ENCODE data around the gene RABGGTA.

Gene RABGGTA

GRCh38 chr14:24271134-24271833 lies at the start of gene RABGGTA:
Gene RABGGTA (minus strand): TSS chr14:24271597. CDS start chr14:24271115, 482 bp downstream.
- DNase-seq (ENCODE audit: low spot score) = peak; percentile 85
- H3K27ac Mint-ChIP-seq = peak within 1 kb of the TSS; percentile 88
- peaks cover 22% of the 10 kb centered on the region for H3K36me3 Mint-ChIP-seq (ENCODE audit: low read depth)
- H3K27me3 Mint-ChIP-seq (ENCODE audit: low read depth) = no peaks in the 10 kb centered on the region
- no peaks in the 10 kb centered on the region for H3K9me3 Mint-ChIP-seq
- H3K4me3 Mint-ChIP-seq = peak within 1 kb of the TSS; percentile 93
- peaks cover 42% of the 10 kb centered on the region for H3K4me1 Mint-ChIP-seq (ENCODE audit: low read depth)

DNA sequence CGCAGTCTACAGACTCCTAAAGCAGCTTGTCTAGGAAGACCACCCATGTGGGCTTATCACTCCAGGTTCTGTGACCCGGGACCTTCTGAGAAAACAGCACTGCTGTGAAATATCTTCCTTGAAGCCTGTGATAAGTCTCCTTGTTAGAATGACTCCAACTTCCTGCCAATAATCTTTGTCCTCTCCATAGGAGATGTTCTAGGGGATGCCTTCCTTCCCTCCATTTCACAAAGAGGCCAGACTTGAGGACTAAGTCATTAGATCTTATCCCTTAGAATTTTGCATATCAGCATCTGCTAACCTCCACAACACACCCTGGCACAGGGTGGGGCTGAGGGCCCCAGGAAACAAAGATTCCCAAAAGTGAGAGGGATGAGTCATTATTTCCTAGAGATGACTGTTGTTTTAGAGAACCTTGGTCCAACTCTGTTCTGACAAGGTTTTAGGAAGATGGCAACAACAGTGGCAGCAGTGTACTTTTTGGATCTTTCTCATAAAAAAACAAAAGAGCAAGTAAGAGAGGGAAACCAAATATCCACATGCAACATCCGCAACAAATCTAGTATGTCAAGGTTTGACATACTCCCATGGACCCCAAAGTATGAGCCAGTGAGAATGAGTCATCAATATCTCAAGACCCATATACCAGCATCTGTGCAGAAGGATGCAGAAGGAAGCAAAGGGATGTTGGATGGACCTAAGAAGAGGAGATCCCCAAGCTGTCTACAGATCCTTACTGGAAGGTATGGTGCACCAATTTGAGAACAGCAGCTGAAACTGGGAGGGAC lies 45.9 kb upstream of the RABGGTA start:
- peak overlapping the region; percentile 1 for H3K27ac Mint-ChIP-seq
- H3K9me3 Mint-ChIP-seq = no peaks in the 10 kb centered on the region
- H3K4me3 Mint-ChIP-seq = no peak overlapping the region
- DNase-seq (ENCODE audit: low spot score) = no peak
- H3K36me3 Mint-ChIP-seq (ENCODE audit: low read depth) = peaks cover 23% of the 10 kb centered on the region
- peaks cover 5% of the 10 kb centered on the region for H3K27me3 Mint-ChIP-seq (ENCODE audit: low read depth)
- H3K4me1 Mint-ChIP-seq (ENCODE audit: low read depth) = peaks cover 40% of the 10 kb centered on the region

DNA sequence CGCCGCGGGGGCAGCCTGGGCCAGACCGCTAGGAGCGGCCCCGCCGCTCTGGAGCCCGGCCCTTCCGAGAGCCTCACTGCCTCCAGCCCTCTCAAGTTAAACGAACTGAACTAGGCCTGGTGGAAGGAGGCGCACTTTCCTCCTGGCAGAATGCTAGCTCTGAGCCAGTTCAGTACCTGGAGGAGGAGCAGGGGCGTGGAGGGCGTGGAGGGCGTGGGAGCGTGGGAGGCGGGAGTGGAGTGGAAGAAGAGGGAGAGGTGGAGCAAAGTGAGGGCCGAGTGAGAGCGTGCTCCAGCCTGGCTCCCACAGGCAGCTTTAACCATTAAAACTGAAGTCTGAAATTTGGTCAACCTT lies 45.2 kb upstream of the RABGGTA start:
- H3K36me3 Mint-ChIP-seq (ENCODE audit: low read depth) = peaks cover 28% of the 10 kb centered on the region
- H3K4me1 Mint-ChIP-seq (ENCODE audit: low read depth) = peaks cover 46% of the 10 kb centered on the region
- H3K27me3 Mint-ChIP-seq (ENCODE audit: low read depth) = peaks cover 5% of the 10 kb centered on the region
- no peak overlapping the region for H3K27ac Mint-ChIP-seq
- DNase-seq (ENCODE audit: low spot score) = no peak
- no peak overlapping the region for H3K4me3 Mint-ChIP-seq
- H3K9me3 Mint-ChIP-seq = no peaks in the 10 kb centered on the region

- Mint-ChIP-seq H3K4me1 (ENCODE audit: low read depth) (peaks cover 46% of the 10 kb centered on the region), H3K36me3 (ENCODE audit: low read depth) (peaks cover 28% of the 10 kb centered on the region), H3K9me3 (no peaks in the 10 kb centered on the region), H3K4me3 (no peak overlapping the region), H3K27me3 (ENCODE audit: low read depth) (peaks cover 5% of the 10 kb centered on the region), H3K27ac (no peak overlapping the region)
- DNase-seq (ENCODE audit: low spot score) = no peak
Observed at GRCh38 chr14:24315807-24316596, 44.6 kb upstream of the RABGGTA start.

DNA sequence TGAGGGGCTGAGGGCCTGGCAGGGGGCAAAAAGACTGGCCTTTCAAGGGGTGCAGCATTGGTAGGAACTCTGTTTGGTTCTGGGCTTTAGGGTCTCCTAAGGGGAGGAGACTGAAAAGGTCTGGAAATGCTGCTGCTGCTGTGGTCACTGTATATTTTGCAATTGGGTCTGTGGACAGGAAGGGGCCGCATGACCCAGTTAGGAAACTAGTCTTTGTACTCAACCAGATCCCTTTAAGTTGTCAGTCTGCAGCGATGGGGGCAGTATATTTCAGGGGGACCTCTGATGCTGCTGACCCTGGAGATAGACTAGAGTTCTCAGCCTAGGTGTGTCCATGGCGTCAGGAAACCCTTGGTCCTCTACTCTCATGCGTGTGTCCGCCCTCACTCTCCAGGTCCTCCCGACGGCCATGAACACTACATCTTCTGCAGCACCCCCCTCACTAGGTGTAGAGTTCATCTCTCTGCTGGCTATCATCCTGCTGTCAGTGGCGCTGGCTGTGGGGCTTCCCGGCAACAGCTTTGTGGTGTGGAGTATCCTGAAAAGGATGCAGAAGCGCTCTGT lies 43.9 kb upstream of the RABGGTA start:
- peak overlapping the region; percentile 20 for H3K4me3 Mint-ChIP-seq
- no peak for DNase-seq (ENCODE audit: low spot score)
- H3K27me3 Mint-ChIP-seq (ENCODE audit: low read depth) = peaks cover 4% of the 10 kb centered on the region
- H3K9me3 Mint-ChIP-seq = no peaks in the 10 kb centered on the region
- H3K4me1 Mint-ChIP-seq (ENCODE audit: low read depth) = peaks cover 48% of the 10 kb centered on the region
- peaks cover 28% of the 10 kb centered on the region for H3K36me3 Mint-ChIP-seq (ENCODE audit: low read depth)
- no peak overlapping the region for H3K27ac Mint-ChIP-seq

DNA sequence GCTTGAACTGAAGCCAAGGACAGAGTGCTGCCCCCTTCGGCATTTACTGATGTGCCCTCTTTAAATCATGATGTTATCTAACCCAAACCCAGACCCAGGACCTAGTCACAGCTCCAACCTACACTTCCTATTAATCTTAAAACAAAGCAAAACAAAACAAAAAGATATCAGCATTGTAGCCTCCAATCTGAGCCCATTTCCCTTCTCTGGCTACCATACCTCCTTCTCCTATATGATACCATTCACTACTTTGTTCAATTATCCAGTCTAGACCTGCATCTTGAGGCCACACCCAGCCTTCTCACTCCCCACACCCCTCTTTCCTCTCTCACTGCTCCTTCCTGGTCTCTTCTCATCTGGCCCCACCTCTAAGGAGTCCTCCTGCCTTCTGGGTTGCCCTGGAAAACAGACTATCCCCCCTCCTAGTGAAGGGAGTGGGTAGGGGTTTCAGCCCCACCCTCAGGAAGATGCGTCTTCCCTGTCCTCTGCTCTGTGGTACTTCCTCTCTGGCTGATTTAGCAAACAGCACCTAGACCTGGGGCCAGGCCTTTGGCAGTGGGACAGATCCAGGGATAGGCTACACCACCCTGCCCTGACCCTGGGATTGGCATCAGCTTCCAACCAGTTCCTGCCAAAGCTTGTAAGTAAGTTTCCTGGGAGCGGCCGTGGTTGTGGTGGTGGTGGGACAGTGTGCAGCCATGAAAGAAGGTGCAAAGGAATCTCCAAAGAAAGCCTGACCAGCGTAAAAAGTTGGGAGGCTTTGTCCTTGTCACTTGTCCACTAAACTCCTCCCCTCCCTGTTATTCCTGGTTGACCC lies 43.2 kb upstream of the RABGGTA start:
- H3K27me3 Mint-ChIP-seq (ENCODE audit: low read depth) = no peaks in the 10 kb centered on the region
- no peak for DNase-seq (ENCODE audit: low spot score)
- peaks cover 29% of the 10 kb centered on the region for H3K36me3 Mint-ChIP-seq (ENCODE audit: low read depth)
- H3K4me3 Mint-ChIP-seq = peak overlapping the region; percentile 87
- peak overlapping the region; percentile 80 for H3K27ac Mint-ChIP-seq
- peaks cover 55% of the 10 kb centered on the region for H3K4me1 Mint-ChIP-seq (ENCODE audit: low read depth)
- H3K9me3 Mint-ChIP-seq = no peaks in the 10 kb centered on the region

DNA sequence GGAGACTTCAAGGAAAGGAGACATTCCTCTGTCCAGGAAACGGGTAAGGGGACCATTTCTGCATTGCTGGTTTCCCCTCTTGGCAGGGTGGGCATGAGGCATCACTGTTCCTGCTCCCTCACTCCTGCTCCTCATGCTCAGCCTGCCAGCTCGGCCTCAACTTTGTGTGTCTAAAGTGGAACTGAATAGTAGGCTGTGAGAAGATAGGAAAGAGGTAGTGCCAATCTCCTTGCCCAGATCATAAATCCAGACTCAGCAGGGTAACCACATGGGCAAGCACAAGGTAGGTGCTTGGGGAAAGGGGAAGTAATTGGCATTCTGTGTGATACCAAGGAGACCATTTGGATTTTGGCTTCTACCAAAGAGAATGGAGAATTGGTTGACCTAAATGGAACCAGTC lies 42.5 kb upstream of the RABGGTA start:
- Mint-ChIP-seq H3K27ac (peak overlapping the region; percentile 80), H3K36me3 (ENCODE audit: low read depth) (peaks cover 36% of the 10 kb centered on the region), H3K4me3 (peak overlapping the region; percentile 87), H3K4me1 (ENCODE audit: low read depth) (peaks cover 62% of the 10 kb centered on the region), H3K9me3 (no peaks in the 10 kb centered on the region), H3K27me3 (ENCODE audit: low read depth) (no peaks in the 10 kb centered on the region)
- no peak for DNase-seq (ENCODE audit: low spot score)

DNA sequence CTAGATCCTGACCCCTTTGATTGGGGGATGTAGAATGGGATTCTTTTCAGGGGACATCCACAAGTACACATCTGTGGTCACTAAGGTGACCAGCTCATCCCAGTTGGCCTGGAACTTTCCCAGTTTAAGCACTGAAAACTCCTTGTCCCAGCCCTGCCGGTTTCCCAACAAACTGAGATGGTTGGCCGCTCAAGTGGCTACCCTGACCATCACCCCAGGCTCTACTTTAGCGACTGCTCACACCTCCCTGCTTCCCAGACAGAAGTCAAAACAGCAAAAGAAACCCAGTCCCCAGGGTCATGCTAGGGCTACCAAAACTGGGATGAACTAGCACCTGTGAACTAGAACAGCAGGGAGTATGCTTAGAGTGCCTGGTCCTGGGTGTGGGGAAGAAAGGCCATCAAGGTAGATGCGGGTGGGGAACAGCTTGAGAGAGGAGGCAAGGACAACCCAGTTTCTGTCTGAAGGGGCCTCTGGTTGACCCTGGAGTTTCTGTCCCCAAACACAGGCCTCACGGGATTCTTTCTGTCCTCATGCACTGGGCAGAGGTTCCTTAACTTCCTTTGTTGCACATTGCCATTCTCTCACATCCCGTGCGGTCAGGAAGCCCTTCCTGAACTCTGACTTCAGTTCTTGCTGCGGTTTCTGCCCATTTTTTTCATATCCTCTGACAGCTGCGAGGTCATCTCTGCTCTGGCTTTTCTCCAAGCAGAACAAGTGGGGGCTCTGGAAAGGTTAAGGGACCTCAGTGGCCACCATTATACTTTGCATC lies 41.5 kb upstream of the RABGGTA start:
- Mint-ChIP-seq H3K27ac (peak overlapping the region; percentile 80), H3K36me3 (ENCODE audit: low read depth) (peaks cover 41% of the 10 kb centered on the region), H3K27me3 (ENCODE audit: low read depth) (no peaks in the 10 kb centered on the region), H3K4me1 (ENCODE audit: low read depth) (peaks cover 67% of the 10 kb centered on the region), H3K9me3 (no peaks in the 10 kb centered on the region), H3K4me3 (peak overlapping the region; percentile 87)
- DNase-seq (ENCODE audit: low spot score) = peak; percentile 48

- H3K4me3 Mint-ChIP-seq = peak overlapping the region; percentile 87
- peaks cover 42% of the 10 kb centered on the region for H3K36me3 Mint-ChIP-seq (ENCODE audit: low read depth)
- no peaks in the 10 kb centered on the region for H3K9me3 Mint-ChIP-seq
- peaks cover 62% of the 10 kb centered on the region for H3K4me1 Mint-ChIP-seq (ENCODE audit: low read depth)
- peak overlapping the region; percentile 80 for H3K27ac Mint-ChIP-seq
- no peaks in the 10 kb centered on the region for H3K27me3 Mint-ChIP-seq (ENCODE audit: low read depth)
- DNase-seq (ENCODE audit: low spot score) = no peak
Observed at GRCh38 chr14:24311837-24312615, 40.6 kb upstream of the RABGGTA start.

- H3K36me3 Mint-ChIP-seq (ENCODE audit: low read depth) = peaks cover 50% of the 10 kb centered on the region
- H3K27ac Mint-ChIP-seq = peak within 1 kb of the TSS; percentile 80
- no peaks in the 10 kb centered on the region for H3K9me3 Mint-ChIP-seq
- H3K4me1 Mint-ChIP-seq (ENCODE audit: low read depth) = peaks cover 62% of the 10 kb centered on the region
- H3K27me3 Mint-ChIP-seq (ENCODE audit: low read depth) = no peaks in the 10 kb centered on the region
- H3K4me3 Mint-ChIP-seq = peak within 1 kb of the TSS; percentile 87
- peak; percentile 63 for DNase-seq (ENCODE audit: low spot score)
Observed at GRCh38 chr14:24310646-24311604, 39.5 kb upstream of the RABGGTA start, which contains the start of gene LTB4R. Gene LTB4R (plus strand): TSS chr14:24311502. CDS start chr14:24315652, 4,150 bp downstream.

- Mint-ChIP-seq H3K27ac (peak overlapping the region; percentile 77), H3K4me3 (peak overlapping the region; percentile 87), H3K36me3 (ENCODE audit: low read depth) (peaks cover 52% of the 10 kb centered on the region), H3K27me3 (ENCODE audit: low read depth) (no peaks in the 10 kb centered on the region), H3K4me1 (ENCODE audit: low read depth) (peaks cover 58% of the 10 kb centered on the region), H3K9me3 (no peaks in the 10 kb centered on the region)
- no peak for DNase-seq (ENCODE audit: low spot score)
Observed at GRCh38 chr14:24310265-24310645, 38.9 kb upstream of the RABGGTA start.

All from T-helper 2 cell treated with Interferon-gamma antibody and Interleukin-4, amounts not matched to agents 5 μg/mL and 100 μg/mL, for 36 hours (primary cell).